AG04449 (cell line): ENCODE measurements around the gene FNBP1.
A peak's percentile ranks its signal among the peaks of the same experiment; 100 is the strongest.

ENCODE experiments used
- CTCF ChIA-PET: fragments of 350-600 bp; formaldehyde crosslinking; extraction: SDS; loops from one replicate; lab custom pipeline; 2021; ENCODE audit warnings: antibody characterized with exemption; lab: Yijun Ruan, JAX
- POLR2A ChIA-PET: fragments of 400-600, 350-600 bp; formaldehyde crosslinking; extraction: SDS; loops from one replicate; lab custom pipeline; 2020; ENCODE audit warnings: antibody characterized with exemption, inconsistent platforms; lab: Yijun Ruan, JAX
- DNase-seq: peaks from one replicate; pipeline ENCODE4 v3.0.0-alpha.2; 2010; ENCODE audit warnings: low read depth, low spot score
- H3K4me3 ChIP-seq: 2 replicates; pipeline ENCODE4 v1.5.1; 2011; ENCODE audit warnings: low read depth, mild to moderate bottlenecking, control low read depth, low read length
- CTCF ChIP-seq: IDR thresholded peaks from one replicate; pipeline ENCODE4 v1.5.1; 2011; ENCODE audit warnings: mild to moderate bottlenecking, moderate library complexity, low read length, control low read depth, inconsistent platforms; ENCODE audit not compliant: insufficient read depth; ENCODE audit errors: missing control alignments

Gene FNBP1

GRCh38 chr9:129878291-129878690 is 164.7 kb downstream of the FNBP1 start:
- POLR2A ChIA-PET, result no interaction called here
- no peak for DNase-seq
- no peak for TF ChIP-seq CTCF
- H3K4me3 ChIP-seq, result no peak overlapping the region
- CTCF ChIA-PET, result interaction anchor here (1.0 to 1.2 kb wide), 2 partner anchors 9 to 215 kb away, joined by 3 read pairs; no protein-coding TSS in a partner anchor

GRCh38 chr9:129876815-129877214 is 166.2 kb downstream of the FNBP1 start:
- CTCF ChIA-PET, result interaction anchor here (2.6 kb wide), 1 partner anchor 8 kb away, joined by 11 read pairs; no protein-coding TSS in a partner anchor
- POLR2A ChIA-PET, result no interaction called here
- no peak for DNase-seq
- no peak for TF ChIP-seq CTCF
- no peak overlapping the region for H3K4me3 ChIP-seq

- TF ChIP-seq CTCF, result no peak
- no peak overlapping the region for H3K4me3 ChIP-seq
- DNase-seq, result no peak
- ChIA-PET POLR2A (no interaction called here), CTCF (interaction anchor here (1.0 to 2.6 kb wide), 2 partner anchors 9 to 188 kb away, joined by 3 to 11 read pairs; no protein-coding TSS in a partner anchor)
These were observed 167.1 kb downstream of the FNBP1 start for GRCh38 chr9:129875687-129876395.

- DNase-seq, result no peak
- TF ChIP-seq CTCF, result peak; percentile 36
- H3K4me3 ChIP-seq, result no peak overlapping the region
- CTCF ChIA-PET, result interaction anchor here (1.0 to 2.6 kb wide), 2 partner anchors 10 to 189 kb away, joined by 3 to 11 read pairs; no protein-coding TSS in a partner anchor
- POLR2A ChIA-PET, result no interaction called here
These were observed 167.8 kb downstream of the FNBP1 start for GRCh38 chr9:129875181-129875611.

GRCh38 chr9:129874261-129875101 is 168.5 kb downstream of the FNBP1 start:
- ChIA-PET POLR2A (no interaction called here), CTCF (interaction anchor here (1.0 to 2.6 kb wide), 4 partner anchors 11 to 190 kb away, joined by 3 to 11 read pairs (median 4); no protein-coding TSS in a partner anchor)
- H3K4me3 ChIP-seq, result no peak overlapping the region
- DNase-seq, result no peak
- TF ChIP-seq CTCF, result no peak

- H3K4me3 ChIP-seq, result no peak overlapping the region
- DNase-seq, result no peak
- CTCF ChIA-PET, result interaction anchor here (1.4 kb wide), 2 partner anchors 12 to 13 kb away, joined by 3 to 4 read pairs; no protein-coding TSS in a partner anchor
- POLR2A ChIA-PET, result no interaction called here
- TF ChIP-seq CTCF, result no peak
These were observed 169.3 kb downstream of the FNBP1 start for GRCh38 chr9:129873563-129874190.
